ENCODE results near the gene UNC5A. TPM values are rescaled to one million over a fixed set of nuclear protein-coding genes. Genes with fewer than 3 reads are reported as not detected.

UNC5A gene
- polyA plus RNA-seq, 1 of the 3 experiments (the other 2 are of a cell fraction): 0.46 TPM

GRCh38 chr5:176902102-176902814 is 91.9 kb downstream of the UNC5A start:
- no peak overlapping the region for H3K27ac ChIP-seq (ENCODE audit: low read depth in 2 of 2, low read length in 1 of 2)
- peaks cover 42 to 60% of the 10 kb centered on the region in 2 experiments for H3K36me3 ChIP-seq (replicated peaks in 1 of 2; ENCODE audit: control insufficient read depth in 1 of 2, insufficient read depth in 2 of 2, low read length in 1 of 2)
- H3K4me2 ChIP-seq: no peak overlapping the region
- no peak overlapping the region for H2AFZ ChIP-seq (ENCODE audit: low read depth)
- no peaks in the 10 kb centered on the region for H4K20me1 ChIP-seq (ENCODE audit: insufficient read depth)
- no peaks in the 10 kb centered on the region for H3K79me2 ChIP-seq (ENCODE audit: insufficient read depth)
- no peaks in the 10 kb centered on the region for H3K27me3 ChIP-seq (ENCODE audit: insufficient read depth)
- no peaks in the 10 kb centered on the region for H3F3A ChIP-seq (replicated peaks; ENCODE audit: insufficient read depth)
- ChIA-PET CTCF (interaction anchor here (1.1 to 3.3 kb wide), 3 partner anchors 41 to 242 kb away, joined by 3 to 12 read pairs (median 3); no protein-coding TSS in a partner anchor), POLR2A (no interaction called here)
- no peak overlapping the region for H3K4me3 ChIP-seq (ENCODE audit: low read depth in 2 of 2, low read length in 1 of 2)
- H3K9me2 ChIP-seq: no peaks in the 10 kb centered on the region
- no peak overlapping the region for H3K9ac ChIP-seq
- no peaks in the 10 kb centered on the region for H3K9me3 ChIP-seq
- H3K4me1 ChIP-seq (ENCODE audit: control insufficient read depth in 1 of 2, insufficient read depth in 2 of 2, low read depth in 1 of 2, low read length in 1 of 2): peaks cover 0 to 10% of the 10 kb centered on the region in 2 experiments; a peak in 1 of 4 replicates
- no peak for TF ChIP-seq REST (IDR thresholded peaks at IDR 0.05; ENCODE audit: low read depth, low read length)
- TF ChIP-seq, protein P1, sequence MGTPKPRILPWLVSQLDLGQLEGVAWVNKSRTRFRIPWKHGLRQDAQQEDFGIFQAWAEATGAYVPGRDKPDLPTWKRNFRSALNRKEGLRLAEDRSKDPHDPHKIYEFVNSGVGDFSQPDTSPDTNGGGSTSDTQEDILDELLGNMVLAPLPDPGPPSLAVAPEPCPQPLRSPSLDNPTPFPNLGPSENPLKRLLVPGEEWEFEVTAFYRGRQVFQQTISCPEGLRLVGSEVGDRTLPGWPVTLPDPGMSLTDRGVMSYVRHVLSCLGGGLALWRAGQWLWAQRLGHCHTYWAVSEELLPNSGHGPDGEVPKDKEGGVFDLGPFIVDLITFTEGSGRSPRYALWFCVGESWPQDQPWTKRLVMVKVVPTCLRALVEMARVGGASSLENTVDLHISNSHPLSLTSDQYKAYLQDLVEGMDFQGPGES (IDR thresholded peaks at IDR 0.05; ENCODE audit: low read depth, low read length): no peak
- no peak for TF ChIP-seq NRF1 (IDR thresholded peaks at IDR 0.05; ENCODE audit: low read depth, low read length)
- TF ChIP-seq MEF2A (IDR thresholded peaks at IDR 0.05; ENCODE audit: borderline replicate concordance, low read depth): no peak
- TF ChIP-seq TCF12 (IDR thresholded peaks at IDR 0.05): no peak
- no peak for TF ChIP-seq USF1 (IDR thresholded peaks at IDR 0.05; ENCODE audit: borderline replicate concordance, low read depth)
- TF ChIP-seq RCOR1 (IDR thresholded peaks at IDR 0.05; ENCODE audit: low read length): no peak
- no peak for TF ChIP-seq FOXJ3 (CRISPR knock-in tag; IDR thresholded peaks at IDR 0.05)
- no peak for TF ChIP-seq FOXM1 (IDR thresholded peaks at IDR 0.05; ENCODE audit: low read depth)
- no peak for TF ChIP-seq TEAD4 (IDR thresholded peaks at IDR 0.05; ENCODE audit: borderline replicate concordance, insufficient read depth)
- TF ChIP-seq YY1 (IDR thresholded peaks at IDR 0.05; ENCODE audit: low read depth): no peak
- no peak for TF ChIP-seq RFX5 (IDR thresholded peaks at IDR 0.05; ENCODE audit: low read length)
- TF ChIP-seq JUND (IDR thresholded peaks at IDR 0.05): no peak
- TF ChIP-seq, protein P2, sequence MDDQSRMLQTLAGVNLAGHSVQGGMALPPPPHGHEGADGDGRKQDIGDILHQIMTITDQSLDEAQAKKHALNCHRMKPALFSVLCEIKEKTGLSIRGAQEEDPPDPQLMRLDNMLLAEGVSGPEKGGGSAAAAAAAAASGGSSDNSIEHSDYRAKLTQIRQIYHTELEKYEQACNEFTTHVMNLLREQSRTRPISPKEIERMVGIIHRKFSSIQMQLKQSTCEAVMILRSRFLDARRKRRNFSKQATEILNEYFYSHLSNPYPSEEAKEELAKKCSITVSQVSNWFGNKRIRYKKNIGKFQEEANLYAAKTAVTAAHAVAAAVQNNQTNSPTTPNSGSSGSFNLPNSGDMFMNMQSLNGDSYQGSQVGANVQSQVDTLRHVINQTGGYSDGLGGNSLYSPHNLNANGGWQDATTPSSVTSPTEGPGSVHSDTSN (IDR thresholded peaks at IDR 0.05): no peak
- TF ChIP-seq POLR2AphosphoS5 (IDR thresholded peaks at IDR 0.05; ENCODE audit: low read depth, low read length): no peak
- TF ChIP-seq MAX (IDR thresholded peaks at IDR 0.05; ENCODE audit: low read depth): no peak
- TF ChIP-seq GATA2 (CRISPR knock-in tag; IDR thresholded peaks at IDR 0.05): no peak
- TF ChIP-seq NFIC (IDR thresholded peaks at IDR 0.05; ENCODE audit: borderline replicate concordance): no peak
- TF ChIP-seq RXRA (IDR thresholded peaks at IDR 0.05; ENCODE audit: borderline replicate concordance, low read depth): no peak
- WGBS (ENCODE audit: low lambda C conversion rate): 94% methylated on average over 6 of the region's 6 CpGs
- DNase-seq: no peak
